Left renal cortex interstitium (tissue), 4 donors: Measurements from ENCODE around the gene KCNH8. TPM values are rescaled to one million over a fixed set of nuclear protein-coding genes. Genes with fewer than 3 reads are reported as not detected.
A peak's percentile ranks its signal among the peaks of the same experiment; 100 is the strongest.
"Not testable (repeated sequence)": the region's sequence is repeated elsewhere in the genome, so short reads cannot be mapped to it uniquely, and the experiment has no call there.

ENCODE experiments used
- DNase-seq, 4 donors: peaks; one replicate each; pipeline ENCODE4 v3.0.0-alpha.2; 2013; ENCODE audit warnings: low read depth in 4 of 4, low spot score in 2 of 4, missing footprints in 1 of 4
- polyA plus RNA-seq, 4 donors: library from polyadenylated mRNA; unstranded; fragments of 120-200 nt; gene quantifications; one replicate each; pipeline ENCODE4 v1.2.1, GENCODE V29; 2013; ENCODE audit not compliant: insufficient read length in 4 of 4

Gene KCNH8
- polyA plus RNA-seq, 4 donors: 0.89 to 1.7 (median 1.1) TPM

DNA sequence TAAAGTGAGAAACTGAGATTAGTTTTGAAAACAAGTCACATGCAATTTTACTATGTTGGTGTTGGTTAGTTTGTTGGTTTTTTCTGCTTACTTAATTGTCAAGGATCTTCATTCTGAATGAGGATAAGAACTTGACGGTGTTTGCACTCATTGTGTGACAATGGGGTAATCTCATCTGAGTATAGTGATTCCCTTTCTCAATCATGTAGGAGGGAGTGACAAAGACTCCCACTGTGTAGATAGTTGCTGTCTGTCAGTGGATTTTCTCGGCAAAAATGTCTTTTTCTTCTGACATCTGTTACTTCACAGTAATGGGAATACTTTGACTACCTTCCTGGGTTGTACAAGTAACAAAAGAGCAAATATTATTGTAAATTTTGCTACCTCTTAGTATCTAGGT lies 23.5 kb downstream of the KCNH8 start:
- DNase-seq: no peak

GRCh38 chr3:19173945-19174344 lies 25.6 kb downstream of the KCNH8 start:
- DNase-seq: no peak

DNA sequence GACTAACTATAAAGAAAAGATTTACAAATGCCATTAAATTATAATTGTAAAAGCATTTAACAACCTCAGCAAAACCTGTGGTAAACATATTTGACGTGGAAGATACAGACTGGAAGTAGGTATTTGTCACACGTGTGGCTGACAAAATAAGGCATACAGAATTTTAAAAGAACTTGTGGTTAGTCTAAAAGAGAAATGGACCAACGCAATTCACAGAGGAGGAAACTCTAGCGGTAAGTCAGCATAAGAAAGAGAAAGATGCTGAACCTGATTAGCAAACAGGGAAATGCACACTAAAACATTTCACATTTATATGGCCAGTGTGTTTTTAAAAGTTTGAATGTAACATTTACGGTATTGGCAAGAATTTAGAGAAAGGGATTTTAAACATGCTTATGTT lies 35.3 kb downstream of the KCNH8 start:
- DNase-seq: no peak

DNA sequence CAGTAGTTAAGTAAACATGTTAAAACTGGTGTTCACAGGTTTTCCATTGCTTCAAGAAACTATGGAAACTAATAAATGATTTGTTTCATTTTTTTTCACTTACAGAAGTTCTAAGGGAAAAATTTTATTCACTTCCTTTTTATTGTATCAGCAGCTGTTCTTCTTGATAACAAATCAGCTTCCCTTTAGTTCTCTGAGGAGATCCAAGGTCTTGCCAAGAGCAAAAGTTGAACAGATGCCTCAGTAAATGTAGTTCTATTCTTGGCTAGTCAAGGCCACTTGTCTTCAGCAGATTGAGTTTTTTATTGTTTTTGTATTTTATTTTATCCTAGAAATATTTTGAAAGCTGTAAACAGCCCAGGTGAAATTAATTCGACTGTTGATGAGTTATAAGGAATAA lies 41.8 kb downstream of the KCNH8 start:
- no peak for DNase-seq

GRCh38 chr3:19190602-19191001 lies 42.3 kb downstream of the KCNH8 start:
- no peak for DNase-seq

- DNase-seq: no peak
These were observed 50.8 kb downstream of the KCNH8 start for GRCh38 chr3:19199131-19199530.

GRCh38 chr3:19202303-19202702 lies 54.0 kb downstream of the KCNH8 start:
- DNase-seq: no peak

DNA sequence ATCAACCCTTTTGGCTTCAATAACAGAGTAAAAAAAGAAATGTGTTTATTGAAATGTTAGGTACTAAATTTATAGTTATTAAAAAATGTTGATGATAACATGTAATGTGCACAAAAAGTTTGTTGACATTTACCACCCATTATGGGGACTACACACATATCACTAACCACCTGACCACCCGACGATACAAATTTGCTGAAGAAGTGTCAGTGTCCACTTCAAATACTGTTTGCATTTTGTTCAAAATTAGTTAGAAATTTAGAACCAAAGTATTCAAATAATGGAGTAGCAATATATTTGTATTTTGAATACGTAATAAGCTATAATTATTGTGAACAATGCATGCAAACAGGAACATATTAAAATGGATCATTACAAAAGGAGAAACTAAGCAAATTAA lies 54.4 kb downstream of the KCNH8 start:
- DNase-seq: no peak

DNA sequence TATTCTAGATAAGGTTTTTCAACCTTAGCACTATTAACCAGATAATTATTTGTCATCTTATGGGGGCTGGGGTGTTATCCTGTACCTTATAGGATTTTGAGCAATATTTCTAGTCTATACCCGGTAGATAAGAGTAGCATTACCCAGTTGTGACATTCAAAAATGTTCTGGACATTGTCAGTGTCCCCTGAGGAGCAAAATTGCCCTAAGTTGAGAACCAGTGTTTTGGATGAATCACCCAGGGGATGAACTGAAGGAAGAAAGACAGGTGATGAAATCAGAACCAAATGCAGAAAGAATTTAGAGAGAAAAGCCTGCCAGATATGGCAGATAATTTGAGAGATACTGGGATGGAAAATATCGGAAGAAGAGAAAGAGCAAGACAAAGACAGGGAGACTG lies 58.2 kb downstream of the KCNH8 start:
- DNase-seq: no peak

- DNase-seq: no peak
These were observed 65.4 kb downstream of the KCNH8 start for GRCh38 chr3:19213603-19214220.

DNA sequence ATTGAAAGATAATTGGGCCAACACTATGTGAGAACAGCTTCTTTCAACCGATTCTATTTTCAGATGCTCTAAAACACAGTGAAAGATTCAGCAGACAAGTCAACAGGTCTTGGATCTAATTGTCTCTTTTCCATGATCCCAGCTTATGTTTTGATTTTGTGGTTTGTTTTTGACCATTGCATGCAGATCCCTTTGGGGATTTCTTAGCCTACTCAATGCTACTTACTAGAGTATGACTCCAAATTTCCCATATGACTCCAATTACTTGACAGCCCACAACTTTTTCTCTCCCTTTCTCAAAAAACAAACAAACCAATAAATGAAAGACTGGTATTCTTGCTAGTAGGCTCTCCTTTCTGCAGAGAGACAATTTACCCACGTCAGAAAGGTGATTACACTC lies 67.1 kb downstream of the KCNH8 start:
- DNase-seq: no peak

DNA sequence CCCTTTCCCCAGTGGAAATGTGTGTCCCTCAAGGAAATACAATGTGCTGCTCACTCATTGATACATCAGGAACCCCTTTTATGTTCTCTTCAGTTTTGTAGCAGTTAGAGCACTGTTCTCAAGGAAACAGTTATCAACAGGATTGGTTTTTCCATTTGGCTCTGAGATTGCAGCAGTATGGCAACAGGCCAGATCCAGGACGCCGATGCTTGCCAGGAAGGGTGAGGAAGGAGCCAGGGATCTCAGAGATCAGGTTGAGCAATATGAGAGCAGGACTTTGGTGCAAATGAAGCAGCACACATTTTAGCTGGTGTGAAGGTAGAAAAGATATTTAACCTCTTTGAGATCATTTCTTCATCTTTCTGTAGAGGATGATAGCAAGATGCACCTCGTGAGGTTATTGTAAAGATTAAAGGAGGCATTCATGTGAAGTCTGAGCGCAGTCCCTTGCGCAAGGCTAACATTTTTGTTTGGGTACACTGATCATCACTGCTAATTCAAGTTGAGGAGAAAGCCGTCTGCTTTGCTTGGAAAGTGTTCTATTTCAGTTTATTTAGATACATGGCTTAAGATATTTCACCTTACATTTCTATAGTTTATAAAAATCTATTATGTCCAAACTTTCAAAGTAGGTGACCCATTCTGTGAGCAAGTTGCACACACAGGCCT lies 68.5 kb downstream of the KCNH8 start:
- DNase-seq: no peak

GRCh38 chr3:19220311-19220710 lies 72.0 kb downstream of the KCNH8 start:
- peak in 2 of 4 donors; percentile 10 to 25 for DNase-seq

GRCh38 chr3:19221081-19221480 lies 72.8 kb downstream of the KCNH8 start:
- no peak for DNase-seq

DNA sequence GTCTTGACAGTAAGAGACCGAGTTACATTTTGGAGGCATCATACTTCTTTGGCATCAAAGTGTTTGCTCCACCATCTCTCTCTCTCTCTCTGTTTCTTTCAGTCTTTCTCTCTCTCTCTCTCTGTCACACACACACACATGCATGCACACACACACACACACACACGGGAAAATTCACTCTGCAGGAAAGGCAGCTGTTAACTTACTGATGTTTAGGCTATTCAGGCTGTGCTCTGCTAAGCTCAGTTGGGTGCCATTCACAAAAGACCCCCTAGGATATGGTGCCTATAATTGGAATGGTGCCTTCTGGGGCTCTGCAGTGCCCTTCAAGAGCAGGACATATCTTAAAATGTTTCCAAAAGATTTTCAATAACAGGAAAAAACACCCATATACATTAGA lies 78.2 kb downstream of the KCNH8 start:
- DNase-seq: no peak

GRCh38 chr3:19228167-19228566 lies 79.9 kb downstream of the KCNH8 start:
- no peak for DNase-seq

- DNase-seq: no peak
These were observed 80.8 kb downstream of the KCNH8 start for GRCh38 chr3:19229086-19229485.

DNA sequence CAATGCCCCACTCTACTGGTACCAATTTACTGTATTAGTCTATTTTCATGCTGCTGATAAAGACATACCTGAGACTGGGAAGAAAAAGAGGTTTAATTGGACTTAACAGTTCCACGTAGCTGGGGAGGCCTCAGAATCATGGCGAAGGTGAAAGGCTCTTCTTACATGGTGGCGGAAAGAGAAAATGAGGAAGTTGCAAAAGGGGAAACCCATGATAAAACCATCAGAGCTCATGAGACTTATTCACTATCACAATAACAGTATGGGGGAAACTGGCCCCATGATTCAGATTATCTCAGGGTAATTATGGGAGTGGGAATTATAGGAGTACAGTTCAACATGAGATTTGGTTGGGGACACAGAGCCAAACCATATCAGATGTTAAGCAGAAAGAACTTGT lies 81.6 kb downstream of the KCNH8 start:
- not testable (repeated sequence) for DNase-seq

DNA sequence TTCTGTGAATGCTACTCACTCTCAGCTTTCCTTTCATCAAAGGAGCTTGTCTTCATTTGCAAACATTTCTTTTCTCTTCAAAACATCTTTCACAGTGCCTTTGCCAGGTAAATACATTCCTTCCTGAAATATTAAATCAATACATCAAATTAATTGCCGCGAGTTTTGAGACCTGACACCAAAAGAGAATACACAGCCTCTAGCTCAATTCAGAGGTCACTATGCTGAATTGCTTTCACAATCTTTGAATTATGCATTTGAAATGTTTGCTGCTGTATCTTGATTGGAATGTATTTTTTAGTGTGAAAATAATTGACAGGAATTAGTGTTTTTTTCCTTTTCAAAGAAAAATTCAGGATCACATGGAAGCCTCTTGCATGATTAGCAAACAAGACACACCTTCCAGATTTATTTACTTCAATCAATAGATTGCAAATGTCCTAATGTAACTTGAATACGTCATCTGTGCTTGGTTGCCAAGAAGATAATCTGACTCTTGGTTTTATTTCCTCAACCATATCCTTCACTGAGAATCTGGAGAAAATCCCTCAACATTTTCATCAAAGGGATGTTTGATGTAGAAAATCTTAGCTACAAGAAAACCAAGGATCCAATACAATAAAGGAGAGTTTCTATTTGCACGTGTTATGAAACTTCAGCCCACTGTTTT lies 83.6 kb downstream of the KCNH8 start:
- DNase-seq: no peak

DNA sequence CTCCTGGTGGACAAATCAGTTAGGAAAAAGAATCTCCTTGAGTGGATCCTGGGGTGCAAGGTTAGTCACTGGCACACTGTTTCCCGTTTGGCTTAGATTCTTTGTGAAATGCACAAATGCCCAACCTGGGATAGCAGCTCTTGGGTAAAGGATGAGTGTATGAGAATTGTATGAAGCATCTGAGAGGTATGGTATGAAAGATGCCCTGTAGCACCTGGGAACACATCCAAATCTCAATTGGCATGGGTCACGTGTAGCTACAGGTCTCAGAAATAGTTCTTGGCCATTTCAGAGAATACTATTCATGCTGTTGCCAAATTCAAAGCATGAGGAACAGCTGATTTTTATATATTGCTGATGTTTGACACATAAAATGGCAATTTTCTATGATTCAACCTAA lies 84.3 kb downstream of the KCNH8 start:
- no peak for DNase-seq

DNA sequence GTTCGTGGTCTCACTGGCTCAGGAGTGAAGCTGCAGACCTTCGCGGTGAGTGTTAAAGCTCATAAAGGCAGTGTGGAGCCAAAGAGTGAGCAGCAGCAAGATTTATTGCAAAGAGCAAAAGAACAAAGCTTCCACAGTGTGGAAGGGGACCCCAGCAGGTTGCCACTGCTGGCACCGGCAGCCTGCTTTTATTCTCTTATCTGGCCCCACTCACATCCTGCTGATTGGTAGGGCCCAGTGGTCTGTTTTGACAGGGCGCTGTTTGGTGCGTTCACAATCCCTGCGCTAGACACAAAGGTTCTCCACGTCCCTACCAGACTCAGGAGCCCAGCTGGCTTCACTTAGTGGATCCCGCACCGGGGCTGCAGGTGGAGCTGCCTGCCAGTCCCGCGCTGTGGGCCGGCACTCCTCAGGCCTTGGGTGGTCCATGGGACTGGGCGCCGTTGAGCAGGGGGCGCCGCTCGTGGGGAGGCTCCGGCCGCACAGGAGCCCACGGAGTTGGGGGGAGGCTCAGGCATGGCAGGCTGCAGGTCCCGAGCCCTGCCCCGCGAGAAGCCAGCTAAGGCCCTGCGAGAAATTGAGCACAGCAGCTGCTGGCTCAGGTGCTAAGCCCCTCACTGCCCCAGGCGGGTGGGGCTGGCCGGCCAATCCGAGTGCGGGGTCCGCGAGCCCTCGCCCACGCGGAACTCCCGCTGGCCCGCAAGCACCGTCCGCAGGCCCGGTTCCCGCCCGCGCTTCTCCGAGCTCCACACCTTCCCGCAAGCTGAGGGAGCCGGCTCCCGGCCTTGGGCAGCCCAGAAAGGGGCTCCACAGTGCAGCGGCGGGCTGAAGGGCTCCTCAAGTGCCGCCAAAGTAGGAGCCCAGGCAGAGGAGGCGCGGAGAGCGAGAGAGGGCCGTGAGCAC lies 85.8 kb downstream of the KCNH8 start:
- DNase-seq: not testable (repeated sequence)
